SK-N-SH treated with all-trans-retinoic acid at 6 μM for 48 hours (cell line): Measurements from ENCODE around the gene KIF20B.

ENCODE experiments used
- ATAC-seq: fragments of 200-7000 bp; cut with Tn5 transposase; 3 replicates; pipeline ENCODE4 v1.9.1; 2020; ENCODE audit warnings: mild to moderate bottlenecking, moderate library complexity
- ARNTL ChIP-seq: fragments of 450-650 bp; formaldehyde crosslinking; IDR thresholded peaks from 2 replicates; pipeline ENCODE4 v1.5.0; 2020; ENCODE audit warnings: low read depth, mild to moderate bottlenecking, moderate library complexity, borderline replicate concordance
- BACH2 ChIP-seq: fragments of 250-450 bp; sonication (Bioruptor Pico); IDR thresholded peaks from 2 replicates; pipeline ENCODE4 v1.9.0; 2021; ENCODE audit warnings: mild to moderate bottlenecking, borderline replicate concordance
- CREB5 ChIP-seq: fragments of 250-450 bp; sonication (Bioruptor Pico); IDR thresholded peaks from 2 replicates; pipeline ENCODE4 v1.5.1; 2020; ENCODE audit warnings: low read depth, mild to moderate bottlenecking, moderate library complexity
- CSDC2 ChIP-seq: fragments of 250-450 bp; sonication (Bioruptor Pico); IDR thresholded peaks from 2 replicates; pipeline ENCODE4 v1.5.0; 2020; ENCODE audit warnings: mild to moderate bottlenecking, moderate library complexity
- CSRNP3 ChIP-seq: fragments of 250-450 bp; sonication (Bioruptor Pico); IDR thresholded peaks from 2 replicates; pipeline ENCODE4 v1.5.1; 2021; ENCODE audit warnings: mild to moderate bottlenecking, moderate library complexity
- ESRRG ChIP-seq: fragments of 250-450 bp; sonication (Bioruptor Pico); IDR thresholded peaks from 2 replicates; pipeline ENCODE4 v1.6.1; 2021; ENCODE audit warnings: mild to moderate bottlenecking
- GLIS3 ChIP-seq: fragments of 250-450 bp; sonication (Bioruptor Pico); IDR thresholded peaks from 2 replicates; pipeline ENCODE4 v1.5.0; 2020; ENCODE audit warnings: mild to moderate bottlenecking, moderate library complexity
- ISL1 ChIP-seq: fragments of 250-450 bp; sonication (Bioruptor Pico); IDR thresholded peaks from 2 replicates; pipeline ENCODE4 v2.1.2; 2022; ENCODE audit warnings: mild to moderate bottlenecking, moderate library complexity
- OSR1 ChIP-seq: fragments of 250-450 bp; sonication (Bioruptor Pico); IDR thresholded peaks from 2 replicates; pipeline ENCODE4 v1.8.0; 2022; ENCODE audit warnings: moderate library complexity, mild to moderate bottlenecking, inconsistent platforms
- PATZ1 ChIP-seq: fragments of 250-450 bp; sonication (Bioruptor Pico); IDR thresholded peaks from 2 replicates; pipeline ENCODE4 v1.8.0; 2020; ENCODE audit warnings: mild to moderate bottlenecking, moderate library complexity, borderline replicate concordance
- POU6F1 ChIP-seq: fragments of 250-450 bp; sonication (Bioruptor Pico); IDR thresholded peaks from 2 replicates; pipeline ENCODE4 v1.8.0; 2021; ENCODE audit warnings: low read depth, mild to moderate bottlenecking, moderate library complexity, borderline replicate concordance
- PPARA ChIP-seq: fragments of 250-450 bp; sonication (Bioruptor Pico); IDR thresholded peaks from 2 replicates; pipeline ENCODE4 v1.5.0; 2020; ENCODE audit warnings: mild to moderate bottlenecking, borderline replicate concordance
- RARB ChIP-seq: fragments of 250-450 bp; sonication (Bioruptor Pico); IDR thresholded peaks from 2 replicates; pipeline ENCODE4 v1.8.0; 2021; ENCODE audit warnings: mild to moderate bottlenecking, moderate library complexity
- SNAI2 ChIP-seq: fragments of 250-450 bp; sonication (Bioruptor Pico); IDR thresholded peaks from 2 replicates; pipeline ENCODE4 v1.5.0; 2020; ENCODE audit warnings: mild to moderate bottlenecking, moderate library complexity
- TCF4 ChIP-seq: fragments of 250-450 bp; sonication (Bioruptor Pico); IDR thresholded peaks from 2 replicates; pipeline ENCODE4 v1.8.0; 2021; ENCODE audit warnings: mild to moderate bottlenecking, moderate library complexity, borderline replicate concordance
- TOX ChIP-seq: fragments of 250-450 bp; sonication (Bioruptor Pico); IDR thresholded peaks from 2 replicates; pipeline ENCODE4 v1.8.0; 2021; ENCODE audit warnings: mild to moderate bottlenecking, moderate library complexity, borderline replicate concordance
- ZC3H10 ChIP-seq: fragments of 250-450 bp; sonication (Bioruptor Pico); IDR thresholded peaks from 2 replicates; pipeline ENCODE4 v1.5.1; 2021; ENCODE audit warnings: mild to moderate bottlenecking, moderate library complexity
- ZFP30 ChIP-seq: fragments of 450-650 bp; formaldehyde crosslinking; IDR thresholded peaks from 2 replicates; pipeline ENCODE4 v1.5.0; 2022; ENCODE audit warnings: mild to moderate bottlenecking, moderate library complexity
- ZNF70 ChIP-seq: fragments of 450-650 bp; formaldehyde crosslinking; IDR thresholded peaks from 2 replicates; pipeline ENCODE4 v1.5.0; 2020; ENCODE audit warnings: mild to moderate bottlenecking, moderate library complexity
- ZNF8 ChIP-seq: fragments of 450-650 bp; formaldehyde crosslinking; IDR thresholded peaks from 2 replicates; pipeline ENCODE4 v1.5.0; 2020; ENCODE audit warnings: mild to moderate bottlenecking, moderate library complexity
- TF ChIP-seq, protein P1 (sequence below): fragments of 250-450 bp; sonication (Bioruptor Pico); IDR thresholded peaks from 2 replicates; pipeline ENCODE4 v1.5.0; 2020; ENCODE audit warnings: mild to moderate bottlenecking, moderate library complexity

KIF20B gene

DNA sequence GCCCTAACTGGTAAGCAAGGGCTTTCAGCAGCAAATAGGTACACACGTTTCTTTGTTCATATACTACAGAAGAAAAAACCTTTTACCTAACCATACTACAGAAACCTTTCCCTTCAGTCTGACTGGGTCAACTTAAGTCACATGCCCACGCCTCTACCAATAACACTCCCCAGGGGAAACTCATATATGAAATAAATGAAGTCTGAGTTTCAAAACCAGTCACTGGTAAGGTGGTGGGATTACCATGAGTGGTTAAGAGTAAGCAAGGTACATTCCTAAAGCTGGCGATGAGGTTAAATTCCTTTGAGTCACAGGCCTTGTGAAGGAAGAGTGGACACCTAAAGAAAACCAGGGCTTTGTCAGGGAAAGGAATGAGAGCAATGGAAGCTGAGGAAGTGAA lies 21.4 kb upstream of the KIF20B start:
- ATAC-seq = no peak

GRCh38 chr10:89683883-89684282 lies 17.5 kb upstream of the KIF20B start:
- TF ChIP-seq CSRNP3 (CRISPR knock-in tag) (no peak), ZNF8 (CRISPR knock-in tag) (no peak), ZC3H10 (CRISPR knock-in tag) (no peak), SNAI2 (no peak), POU6F1 (no peak), GLIS3 (CRISPR knock-in tag) (no peak), BACH2 (no peak), TOX (CRISPR knock-in tag) (no peak), OSR1 (CRISPR knock-in tag) (no peak), PATZ1 (CRISPR knock-in tag) (no peak), CSDC2 (no peak), ESRRG (no peak), TCF4 (CRISPR knock-in tag) (no peak)
- TF ChIP-seq, all 23 proteins: peak for 0
- ATAC-seq = no peak

More for the DNA sequence above, 21.4 kb upstream of the KIF20B start:
- TF ChIP-seq CREB5 (CRISPR knock-in tag) (no peak), ZC3H10 (CRISPR knock-in tag) (no peak), RARB (CRISPR knock-in tag) (no peak), ZNF70 (CRISPR knock-in tag) (no peak), CSRNP3 (CRISPR knock-in tag) (no peak), SNAI2 (no peak), POU6F1 (no peak)
- TF ChIP-seq, all 23 proteins: peak for 0

- TF ChIP-seq ZNF8 (CRISPR knock-in tag) (no peak), BACH2 (no peak), CSDC2 (no peak), OSR1 (CRISPR knock-in tag) (no peak), ESRRG (no peak), ARNTL (no peak), PPARA (CRISPR knock-in tag) (no peak), GLIS3 (CRISPR knock-in tag) (no peak), RARB (CRISPR knock-in tag) (no peak), CREB5 (CRISPR knock-in tag) (no peak), PATZ1 (CRISPR knock-in tag) (no peak), TOX (CRISPR knock-in tag) (no peak), ISL1 (no peak), TCF4 (CRISPR knock-in tag) (no peak), SNAI2 (no peak), ZFP30 (no peak)
- TF ChIP-seq, protein P1, sequence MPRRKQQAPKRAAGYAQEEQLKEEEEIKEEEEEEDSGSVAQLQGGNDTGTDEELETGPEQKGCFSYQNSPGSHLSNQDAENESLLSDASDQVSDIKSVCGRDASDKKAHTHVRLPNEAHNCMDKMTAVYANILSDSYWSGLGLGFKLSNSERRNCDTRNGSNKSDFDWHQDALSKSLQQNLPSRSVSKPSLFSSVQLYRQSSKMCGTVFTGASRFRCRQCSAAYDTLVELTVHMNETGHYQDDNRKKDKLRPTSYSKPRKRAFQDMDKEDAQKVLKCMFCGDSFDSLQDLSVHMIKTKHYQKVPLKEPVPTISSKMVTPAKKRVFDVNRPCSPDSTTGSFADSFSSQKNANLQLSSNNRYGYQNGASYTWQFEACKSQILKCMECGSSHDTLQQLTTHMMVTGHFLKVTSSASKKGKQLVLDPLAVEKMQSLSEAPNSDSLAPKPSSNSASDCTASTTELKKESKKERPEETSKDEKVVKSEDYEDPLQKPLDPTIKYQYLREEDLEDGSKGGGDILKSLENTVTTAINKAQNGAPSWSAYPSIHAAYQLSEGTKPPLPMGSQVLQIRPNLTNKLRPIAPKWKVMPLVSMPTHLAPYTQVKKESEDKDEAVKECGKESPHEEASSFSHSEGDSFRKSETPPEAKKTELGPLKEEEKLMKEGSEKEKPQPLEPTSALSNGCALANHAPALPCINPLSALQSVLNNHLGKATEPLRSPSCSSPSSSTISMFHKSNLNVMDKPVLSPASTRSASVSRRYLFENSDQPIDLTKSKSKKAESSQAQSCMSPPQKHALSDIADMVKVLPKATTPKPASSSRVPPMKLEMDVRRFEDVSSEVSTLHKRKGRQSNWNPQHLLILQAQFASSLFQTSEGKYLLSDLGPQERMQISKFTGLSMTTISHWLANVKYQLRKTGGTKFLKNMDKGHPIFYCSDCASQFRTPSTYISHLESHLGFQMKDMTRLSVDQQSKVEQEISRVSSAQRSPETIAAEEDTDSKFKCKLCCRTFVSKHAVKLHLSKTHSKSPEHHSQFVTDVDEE (CRISPR knock-in tag) = no peak
- peak; percentile 48; the same call in 2 of the 3 replicates for ATAC-seq
These were observed 16.8 kb upstream of the KIF20B start for GRCh38 chr10:89684604-89685003.
